HL-60/S4 treated with phorbol 12-myristate 13-acetate at 8.2 ng/mL for 4 days and 3 days (cell line): ENCODE results near the gene SLC29A1.

Source experiments
- in situ Hi-C: fragments of 300-500 bp; cut with MboI; formaldehyde crosslinking; loops from 2 replicates; pipeline ENCODE4 v1.15.0; 2022; ENCODE audit warnings: low sequenced_read_pairs

SLC29A1 gene

GRCh38 chr6:44253307-44254101 lies 30.1 kb downstream of the SLC29A1 start:
- in situ Hi-C loops = no loop called here

GRCh38 chr6:44254191-44255104 lies 31.1 kb downstream of the SLC29A1 start:
- in situ Hi-C loops = no loop called here

GRCh38 chr6:44255105-44255808 lies 31.9 kb downstream of the SLC29A1 start:
- in situ Hi-C loops = no loop called here

GRCh38 chr6:44255871-44256774 lies 32.7 kb downstream of the SLC29A1 start:
- in situ Hi-C loops = no loop called here

- in situ Hi-C loops = no loop called here
Observed at GRCh38 chr6:44256775-44257024, 33.3 kb downstream of the SLC29A1 start.

- in situ Hi-C loops = no loop called here
Observed at GRCh38 chr6:44257025-44257752, 33.8 kb downstream of the SLC29A1 start, which contains the start of gene SLC35B2. SLC35B2 (minus strand) TSS chr6:44257528; CDS start chr6:44257410, 118 bp downstream.

- in situ Hi-C loops = no loop called here
Observed at GRCh38 chr6:44257753-44258324, 34.4 kb downstream of the SLC29A1 start.

- in situ Hi-C loops = no loop called here
Observed at GRCh38 chr6:44258325-44258863, 35.0 kb downstream of the SLC29A1 start.

GRCh38 chr6:44258921-44259320 lies 35.5 kb downstream of the SLC29A1 start:
- in situ Hi-C loops = no loop called here

- in situ Hi-C loops = no loop called here
Observed at GRCh38 chr6:44260011-44260410, 36.6 kb downstream of the SLC29A1 start.

GRCh38 chr6:44260451-44261297 lies 37.3 kb downstream of the SLC29A1 start:
- in situ Hi-C loops = no loop called here

GRCh38 chr6:44261581-44261980 lies 38.2 kb downstream of the SLC29A1 start:
- in situ Hi-C loops = no loop called here

- in situ Hi-C loops = no loop called here
Observed at GRCh38 chr6:44262467-44263353, 39.3 kb downstream of the SLC29A1 start.

GRCh38 chr6:44263354-44264100 lies 40.1 kb downstream of the SLC29A1 start:
- in situ Hi-C loops = no loop called here

- in situ Hi-C loops = no loop called here
Observed at GRCh38 chr6:44264154-44265006, 41.0 kb downstream of the SLC29A1 start.
